CD4-positive, CD25-positive, alpha-beta regulatory T cell (primary cell): ENCODE measurements around the gene LOXHD1. TPM values are rescaled to one million over a fixed set of nuclear protein-coding genes. Genes with fewer than 3 reads are reported as not detected.

Experiments used
- ATAC-seq, 2 donors: fragments of 150-1000 bp; cut with Tn5 transposase; one replicate each; pipeline ENCODE4 v1.10.0; 2021; ENCODE audit warnings: low read depth in 2 of 2, moderate number of reproducible peaks in 2 of 2, moderate library complexity in 1 of 2
- DNase-seq, 3 donors: peaks; one replicate each; pipeline versions ENCODE4 v3.0.0 to v3.0.0-alpha.2; 2012 to 2022; ENCODE audit warnings: mixed read lengths in 1 of 3
- H3K27ac ChIP-seq: one replicate; pipeline ENCODE4 v1.7.0; 2013; ENCODE audit warnings: mild to moderate bottlenecking, low read length; ENCODE audit not compliant: insufficient read depth, poor library complexity, severe bottlenecking
- H3K27me3 ChIP-seq: one replicate; pipeline ENCODE4 v1.7.0; 2013; ENCODE audit warnings: low read length; ENCODE audit not compliant: control insufficient read depth, insufficient read depth
- H3K36me3 ChIP-seq: one replicate; pipeline ENCODE4 v1.7.0; 2013; ENCODE audit warnings: mild to moderate bottlenecking, low read length, moderate library complexity; ENCODE audit not compliant: control insufficient read depth, insufficient read depth
- H3K4me1 ChIP-seq: 2 replicates; pipeline ENCODE4 v1.7.0; 2013; ENCODE audit warnings: mild to moderate bottlenecking, low read length; ENCODE audit not compliant: insufficient read depth, control insufficient read depth, poor library complexity, severe bottlenecking
- H3K4me3 ChIP-seq: one replicate; pipeline ENCODE4 v1.7.0; 2013; ENCODE audit warnings: low read depth, mild to moderate bottlenecking, low read length, moderate library complexity
- H3K9me3 ChIP-seq, 2 experiments: 1 replicate in 1 of 2; 2 replicates in 1 of 2; pipeline ENCODE4 v1.7.0; 2013; ENCODE audit warnings: low read length in 2 of 2, mild to moderate bottlenecking in 1 of 2, moderate library complexity in 1 of 2; ENCODE audit not compliant: control insufficient read depth in 2 of 2
- H3K27ac Mint-ChIP-seq, 3 donors: one replicate each; pipeline ENCODE4 v1.8.0; 2020 to 2022; ENCODE audit warnings: mild to moderate bottlenecking in 3 of 3, mixed read lengths in 3 of 3, moderate library complexity in 2 of 3
- H3K27me3 Mint-ChIP-seq: one replicate; pipeline ENCODE4 v1.8.0; 2022; ENCODE audit warnings: mild to moderate bottlenecking, mixed read lengths
- H3K36me3 Mint-ChIP-seq: one replicate; pipeline ENCODE4 v1.8.0; 2020; ENCODE audit warnings: mixed read lengths
- H3K4me1 Mint-ChIP-seq, 4 donors: one replicate each; pipeline ENCODE4 v1.8.0; 2020 to 2022; ENCODE audit warnings: mixed read lengths in 4 of 4, mild to moderate bottlenecking in 1 of 4
- H3K4me3 Mint-ChIP-seq, 4 donors: one replicate each; pipeline ENCODE4 v1.8.0; 2020 to 2022; ENCODE audit warnings: mild to moderate bottlenecking in 4 of 4, mixed read lengths in 4 of 4, moderate library complexity in 3 of 4
- H3K9me3 Mint-ChIP-seq, 7 donors: one replicate each; pipeline ENCODE4 v1.8.0; 2020 to 2022; ENCODE audit warnings: mixed read lengths in 7 of 7, mild to moderate bottlenecking in 3 of 7, moderate library complexity in 2 of 7
- polyA plus RNA-seq, 4 donors: library from polyadenylated mRNA; unstranded; fragments of 300-500 nt; fragmentation: Illumina TruSeq; gene quantifications; one replicate each; pipeline ENCODE4 v1.2.3, GENCODE V29; 2021
- total RNA-seq: library from RNA; stranded (reverse); gene quantifications from one replicate; pipeline ENCODE4 v1.2.3, GENCODE V29; 2022

The LOXHD1 gene
- total and polyA plus RNA-seq, 5 donors from 2014 or later = not detected

GRCh38 chr18:46536215-46536874 lies 120.7 kb downstream of the LOXHD1 start:
- H3K27ac ChIP-seq = no peak overlapping the region
- H3K36me3 ChIP-seq = no peaks in the 10 kb centered on the region
- Mint-ChIP-seq H3K27ac (no peak overlapping the region), H3K4me3 (no peak overlapping the region), H3K9me3 (peaks cover 0 to 2% (median 0%) of the 10 kb centered on the region in 7 donors), H3K27me3 (no peaks in the 10 kb centered on the region), H3K36me3 (no peaks in the 10 kb centered on the region), H3K4me1 (no peaks in the 10 kb centered on the region)
- no peaks in the 10 kb centered on the region for H3K27me3 ChIP-seq
- ATAC-seq (no peak), DNase-seq (no peak)
- H3K9me3 ChIP-seq = no peaks in the 10 kb centered on the region
- H3K4me1 ChIP-seq = no peaks in the 10 kb centered on the region
- no peak overlapping the region for H3K4me3 ChIP-seq

GRCh38 chr18:46531482-46531881 lies 125.5 kb downstream of the LOXHD1 start:
- Mint-ChIP-seq H3K36me3 (no peaks in the 10 kb centered on the region), H3K4me3 (no peak overlapping the region), H3K4me1 (no peaks in the 10 kb centered on the region), H3K9me3 (peaks cover 0 to 2% (median 0%) of the 10 kb centered on the region in 7 donors), H3K27me3 (no peaks in the 10 kb centered on the region), H3K27ac (no peak overlapping the region)
- no peak for ATAC-seq
- no peaks in the 10 kb centered on the region for H3K9me3 ChIP-seq
- no peak overlapping the region for H3K4me3 ChIP-seq
- no peaks in the 10 kb centered on the region for H3K27me3 ChIP-seq
- no peaks in the 10 kb centered on the region for H3K36me3 ChIP-seq
- H3K4me1 ChIP-seq = no peaks in the 10 kb centered on the region
- no peak overlapping the region for H3K27ac ChIP-seq
- DNase-seq = no peak

- Histone ChIP-seq H3K27me3 (no peaks in the 10 kb centered on the region), H3K36me3 (no peaks in the 10 kb centered on the region), H3K27ac (no peak overlapping the region), H3K4me3 (no peak overlapping the region), H3K4me1 (no peaks in the 10 kb centered on the region), H3K9me3 (no peaks in the 10 kb centered on the region)
- DNase-seq (no peak), ATAC-seq (no peak)
- Mint-ChIP-seq H3K27ac (no peak overlapping the region), H3K4me3 (no peak overlapping the region), H3K4me1 (no peaks in the 10 kb centered on the region), H3K27me3 (peaks cover 4% of the 10 kb centered on the region), H3K36me3 (no peaks in the 10 kb centered on the region), H3K9me3 (peaks cover 0 to 4% (median 0%) of the 10 kb centered on the region in 7 donors)
Measured at GRCh38 chr18:46528037-46528436, 129.0 kb downstream of the LOXHD1 start.

- Histone ChIP-seq H3K27ac (no peak overlapping the region), H3K27me3 (no peaks in the 10 kb centered on the region), H3K9me3 (no peaks in the 10 kb centered on the region), H3K36me3 (no peaks in the 10 kb centered on the region), H3K4me1 (no peaks in the 10 kb centered on the region), H3K4me3 (no peak overlapping the region)
- Mint-ChIP-seq H3K9me3 (peaks cover 0 to 4% (median 0%) of the 10 kb centered on the region in 7 donors), H3K27ac (no peak overlapping the region), H3K36me3 (no peaks in the 10 kb centered on the region), H3K27me3 (peaks cover 4% of the 10 kb centered on the region), H3K4me3 (no peak overlapping the region), H3K4me1 (no peaks in the 10 kb centered on the region)
- no peak for DNase-seq
- no peak for ATAC-seq
Measured at GRCh38 chr18:46519870-46520269, 137.2 kb downstream of the LOXHD1 start.

- Histone ChIP-seq H3K4me3 (no peak overlapping the region), H3K4me1 (no peaks in the 10 kb centered on the region), H3K36me3 (no peaks in the 10 kb centered on the region), H3K9me3 (no peaks in the 10 kb centered on the region), H3K27ac (no peak overlapping the region), H3K27me3 (peaks cover 2% of the 10 kb centered on the region)
- Mint-ChIP-seq H3K4me1 (no peaks in the 10 kb centered on the region), H3K4me3 (no peak overlapping the region), H3K27ac (no peak overlapping the region), H3K27me3 (no peaks in the 10 kb centered on the region), H3K36me3 (no peaks in the 10 kb centered on the region), H3K9me3 (peaks cover 0 to 4% (median 0%) of the 10 kb centered on the region in 7 donors)
- DNase-seq = no peak
- no peak for ATAC-seq
Measured at GRCh38 chr18:46518438-46518837, 138.6 kb downstream of the LOXHD1 start.

GRCh38 chr18:46516555-46516954 lies 140.5 kb downstream of the LOXHD1 start:
- Histone ChIP-seq H3K27ac (no peak overlapping the region), H3K4me3 (no peak overlapping the region), H3K27me3 (peaks cover 2% of the 10 kb centered on the region), H3K4me1 (no peaks in the 10 kb centered on the region), H3K36me3 (no peaks in the 10 kb centered on the region), H3K9me3 (no peaks in the 10 kb centered on the region)
- no peak overlapping the region for H3K27ac Mint-ChIP-seq
- H3K9me3 Mint-ChIP-seq = peaks cover 0 to 7% (median 0%) of the 10 kb centered on the region in 7 donors
- H3K27me3 Mint-ChIP-seq = peaks cover 4% of the 10 kb centered on the region
- ATAC-seq = no peak
- H3K36me3 Mint-ChIP-seq = no peaks in the 10 kb centered on the region
- DNase-seq = no peak
- no peaks in the 10 kb centered on the region for H3K4me1 Mint-ChIP-seq
- H3K4me3 Mint-ChIP-seq = no peak overlapping the region

GRCh38 chr18:46510386-46510785 lies 146.6 kb downstream of the LOXHD1 start:
- H3K36me3 ChIP-seq = no peaks in the 10 kb centered on the region
- H3K9me3 Mint-ChIP-seq = peaks cover 0 to 7% (median 0%) of the 10 kb centered on the region in 7 donors
- H3K4me1 Mint-ChIP-seq = no peaks in the 10 kb centered on the region
- H3K27ac ChIP-seq = no peak overlapping the region
- no peaks in the 10 kb centered on the region for H3K4me1 ChIP-seq
- H3K9me3 ChIP-seq = no peaks in the 10 kb centered on the region
- no peak for DNase-seq
- H3K27me3 ChIP-seq = peaks cover 2% of the 10 kb centered on the region
- no peaks in the 10 kb centered on the region for H3K36me3 Mint-ChIP-seq
- no peak overlapping the region for H3K27ac Mint-ChIP-seq
- ATAC-seq = no peak
- H3K4me3 Mint-ChIP-seq = no peak overlapping the region
- no peak overlapping the region for H3K4me3 ChIP-seq
- peaks cover 4% of the 10 kb centered on the region for H3K27me3 Mint-ChIP-seq

GRCh38 chr18:46509530-46509929 lies 147.5 kb downstream of the LOXHD1 start:
- Histone ChIP-seq H3K27ac (no peak overlapping the region), H3K36me3 (no peaks in the 10 kb centered on the region), H3K4me3 (no peak overlapping the region), H3K4me1 (no peaks in the 10 kb centered on the region), H3K27me3 (peaks cover 2% of the 10 kb centered on the region), H3K9me3 (no peaks in the 10 kb centered on the region)
- no peak overlapping the region for H3K27ac Mint-ChIP-seq
- DNase-seq (no peak), ATAC-seq (no peak)
- H3K36me3 Mint-ChIP-seq = no peaks in the 10 kb centered on the region
- H3K4me1 Mint-ChIP-seq = no peaks in the 10 kb centered on the region
- peaks cover 4% of the 10 kb centered on the region for H3K27me3 Mint-ChIP-seq
- no peak overlapping the region for H3K4me3 Mint-ChIP-seq
- peaks cover 0 to 7% (median 0%) of the 10 kb centered on the region in 7 donors for H3K9me3 Mint-ChIP-seq
